Epithelial cell of proximal tubule (primary cell): ENCODE results near the gene ZNF579. TPM values are rescaled to one million over a fixed set of nuclear protein-coding genes. Genes with fewer than 3 reads are reported as not detected.

ENCODE experiments used
- DNase-seq: peaks from one replicate; pipeline ENCODE4 v3.0.0-alpha.2; 2011; ENCODE audit warnings: low read depth
- H3K4me3 ChIP-seq: 2 replicates; pipeline ENCODE4 v1.5.1; 2011; ENCODE audit warnings: low read depth, mild to moderate bottlenecking, low read length
- total RNA-seq: library from RNA; depleted of rRNA; stranded (reverse); fragments of >200 nt; gene quantifications from 2 replicates; pipeline ENCODE4 v1.2.3, GENCODE V29; 2015
- TF ChIP-seq, protein P1 (sequence below): conservative IDR thresholded peaks from 2 replicates; pipeline ENCODE4 v1.5.1; 2012; ENCODE audit warnings: low read depth, mild to moderate bottlenecking, low read length

Gene ZNF579
- total RNA-seq, 1 donor from 2014 or later, result 10.0 TPM

DNA sequence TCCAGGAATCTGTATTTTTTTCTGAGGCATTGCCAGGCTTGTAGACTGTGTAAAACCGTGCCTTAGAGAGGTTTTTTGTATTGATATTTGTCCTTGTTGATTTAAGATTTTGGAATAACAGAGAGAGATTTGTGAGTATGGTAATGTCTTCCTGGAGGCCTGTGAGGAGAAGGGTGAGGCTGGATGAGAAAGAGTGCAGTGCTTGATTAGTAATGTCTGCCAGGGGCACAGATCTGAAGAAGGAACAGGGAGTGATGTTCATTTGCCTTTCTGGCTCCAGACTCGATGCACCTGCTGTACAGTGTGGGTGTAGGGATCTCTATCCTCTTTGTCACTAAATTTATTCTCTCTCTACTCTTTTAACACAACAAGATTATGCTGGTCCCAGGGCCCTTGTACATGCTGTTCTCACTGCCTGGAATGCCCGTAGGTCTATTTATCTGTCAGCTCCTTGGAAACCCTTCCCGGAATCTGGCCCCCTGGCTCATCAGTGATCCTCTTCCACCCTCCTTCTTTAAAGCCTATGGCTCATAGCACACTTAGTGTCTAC lies 14.4 kb upstream of the ZNF579 start:
- no peak overlapping the region for H3K4me3 ChIP-seq
- TF ChIP-seq, protein P1, sequence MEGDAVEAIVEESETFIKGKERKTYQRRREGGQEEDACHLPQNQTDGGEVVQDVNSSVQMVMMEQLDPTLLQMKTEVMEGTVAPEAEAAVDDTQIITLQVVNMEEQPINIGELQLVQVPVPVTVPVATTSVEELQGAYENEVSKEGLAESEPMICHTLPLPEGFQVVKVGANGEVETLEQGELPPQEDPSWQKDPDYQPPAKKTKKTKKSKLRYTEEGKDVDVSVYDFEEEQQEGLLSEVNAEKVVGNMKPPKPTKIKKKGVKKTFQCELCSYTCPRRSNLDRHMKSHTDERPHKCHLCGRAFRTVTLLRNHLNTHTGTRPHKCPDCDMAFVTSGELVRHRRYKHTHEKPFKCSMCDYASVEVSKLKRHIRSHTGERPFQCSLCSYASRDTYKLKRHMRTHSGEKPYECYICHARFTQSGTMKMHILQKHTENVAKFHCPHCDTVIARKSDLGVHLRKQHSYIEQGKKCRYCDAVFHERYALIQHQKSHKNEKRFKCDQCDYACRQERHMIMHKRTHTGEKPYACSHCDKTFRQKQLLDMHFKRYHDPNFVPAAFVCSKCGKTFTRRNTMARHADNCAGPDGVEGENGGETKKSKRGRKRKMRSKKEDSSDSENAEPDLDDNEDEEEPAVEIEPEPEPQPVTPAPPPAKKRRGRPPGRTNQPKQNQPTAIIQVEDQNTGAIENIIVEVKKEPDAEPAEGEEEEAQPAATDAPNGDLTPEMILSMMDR, result no peak
- DNase-seq, result no peak

- no peak overlapping the region for H3K4me3 ChIP-seq
- no peak for DNase-seq
- TF ChIP-seq, protein P1, result no peak
Observed at GRCh38 chr19:55593096-55593772, 12.6 kb upstream of the ZNF579 start.

GRCh38 chr19:55592391-55593090 lies 11.9 kb upstream of the ZNF579 start:
- no peak overlapping the region for H3K4me3 ChIP-seq
- TF ChIP-seq, protein P1, result no peak
- no peak for DNase-seq

GRCh38 chr19:55591555-55591954 lies 10.9 kb upstream of the ZNF579 start:
- no peak for DNase-seq
- TF ChIP-seq, protein P1, result no peak

DNA sequence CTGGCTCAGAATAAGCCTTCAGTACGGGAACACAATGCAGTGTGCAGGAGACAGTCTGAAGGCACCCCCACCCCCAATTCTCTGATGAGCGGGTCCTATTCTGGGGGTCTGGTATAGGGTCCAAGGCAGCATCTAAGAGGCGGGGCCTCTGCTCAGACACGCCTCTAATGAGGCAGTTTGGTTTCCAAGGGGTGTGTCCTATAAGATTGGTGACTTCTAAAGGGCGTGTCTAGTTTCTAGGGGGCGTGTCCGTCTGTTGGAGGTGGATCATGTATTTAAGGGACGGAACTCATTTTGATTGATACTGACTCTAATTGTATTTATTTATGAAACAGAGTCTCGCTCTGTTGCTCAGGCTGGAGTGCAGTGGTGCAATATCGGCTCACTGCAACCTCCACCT lies 10.0 kb upstream of the ZNF579 start:
- no peak for DNase-seq
- no peak overlapping the region for H3K4me3 ChIP-seq
- TF ChIP-seq, protein P1, result no peak

More at GRCh38 chr19:55591555-55591954, 10.9 kb upstream of the ZNF579 start:
- H3K4me3 ChIP-seq, result no peak overlapping the region

- no peak for DNase-seq
- H3K4me3 ChIP-seq, result no peak overlapping the region
- TF ChIP-seq, protein P1, result no peak
Observed at GRCh38 chr19:55590109-55590508, 9.5 kb upstream of the ZNF579 start.
